Breast epithelium (tissue), 4 donors: ENCODE measurements around the gene SNX20. TPM values are rescaled to one million over a fixed set of nuclear protein-coding genes. Genes with fewer than 3 reads are reported as not detected.

Experiments
- DNase-seq, 2 donors: peaks; one replicate each; pipeline ENCODE4 v3.0.0-alpha.2; 2019; ENCODE audit warnings: low spot score in 2 of 2
- H3K27ac ChIP-seq, 2 donors: fragments of 200-600 bp; sonication (generic) in 1 of 2; one replicate each; pipeline ENCODE4 v1.5.1; 2016 to 2019; ENCODE audit warnings: mild to moderate bottlenecking in 1 of 2
- H3K27me3 ChIP-seq, 2 donors: fragments of 200-600 bp; sonication (generic) in 1 of 2; one replicate each; pipeline versions ENCODE4 v1.5.1 to v1.6.0; 2017 to 2019; ENCODE audit warnings: control low read depth in 1 of 2, mild to moderate bottlenecking in 1 of 2
- H3K36me3 ChIP-seq: fragments of 200-600 bp; one replicate; pipeline ENCODE4 v1.5.1; 2019
- H3K4me1 ChIP-seq, 2 donors: fragments of 200-600 bp; sonication (generic); one replicate each; pipeline ENCODE4 v1.5.1; 2016 to 2019; ENCODE audit warnings: control low read depth in 1 of 2
- H3K4me3 ChIP-seq, 3 donors: fragments of 200-600 bp; sonication (generic); 1 replicate in 2 of 3; 2 replicates in 1 of 3; pipeline ENCODE4 v1.5.1; 2016 to 2019; ENCODE audit warnings: mild to moderate bottlenecking in 3 of 3, moderate library complexity in 2 of 3
- H3K9me3 ChIP-seq, 2 donors: fragments of 200-600 bp; sonication (generic) in 1 of 2; one replicate each; pipeline ENCODE4 v1.5.1; 2016 to 2019; ENCODE audit warnings: control low read depth in 1 of 2
- POLR2A ChIP-seq: fragments of 450-650 bp; IDR thresholded peaks from one replicate; pipeline ENCODE4 v1.6.1; 2016; ENCODE audit warnings: antibody characterized with exemption, mild to moderate bottlenecking, moderate library complexity
- POLR2AphosphoS5 ChIP-seq, 3 donors: sonication (generic); formaldehyde crosslinking; IDR thresholded peaks; one replicate each; pipeline ENCODE4 v1.6.1; 2017; ENCODE audit warnings: antibody characterized with exemption in 3 of 3
- intact Hi-C: fragments of 100-400 bp; cut with DNase I; formaldehyde crosslinking; loops from one replicate; pipeline ENCODE4 v1.15.1; 2023; ENCODE audit warnings: low total_unique reads
- total RNA-seq, 3 donors: library from RNA; depleted of rRNA; stranded (reverse); fragments of >200 nt; gene quantifications; one replicate each; pipeline ENCODE4 v1.1.0, GENCODE V29; 2016
- TF ChIP-seq, protein P1 (sequence below), 3 donors: fragments of 450-650 bp; IDR thresholded peaks; one replicate each; pipeline ENCODE4 v1.5.1; 2016 to 2017; ENCODE audit warnings: antibody characterized with exemption in 3 of 3, mild to moderate bottlenecking in 3 of 3, moderate library complexity in 3 of 3

SNX20 gene
- total RNA-seq, 3 donors from 2014 or later, result 1.3 to 2.9 (median 2.7) TPM

DNA sequence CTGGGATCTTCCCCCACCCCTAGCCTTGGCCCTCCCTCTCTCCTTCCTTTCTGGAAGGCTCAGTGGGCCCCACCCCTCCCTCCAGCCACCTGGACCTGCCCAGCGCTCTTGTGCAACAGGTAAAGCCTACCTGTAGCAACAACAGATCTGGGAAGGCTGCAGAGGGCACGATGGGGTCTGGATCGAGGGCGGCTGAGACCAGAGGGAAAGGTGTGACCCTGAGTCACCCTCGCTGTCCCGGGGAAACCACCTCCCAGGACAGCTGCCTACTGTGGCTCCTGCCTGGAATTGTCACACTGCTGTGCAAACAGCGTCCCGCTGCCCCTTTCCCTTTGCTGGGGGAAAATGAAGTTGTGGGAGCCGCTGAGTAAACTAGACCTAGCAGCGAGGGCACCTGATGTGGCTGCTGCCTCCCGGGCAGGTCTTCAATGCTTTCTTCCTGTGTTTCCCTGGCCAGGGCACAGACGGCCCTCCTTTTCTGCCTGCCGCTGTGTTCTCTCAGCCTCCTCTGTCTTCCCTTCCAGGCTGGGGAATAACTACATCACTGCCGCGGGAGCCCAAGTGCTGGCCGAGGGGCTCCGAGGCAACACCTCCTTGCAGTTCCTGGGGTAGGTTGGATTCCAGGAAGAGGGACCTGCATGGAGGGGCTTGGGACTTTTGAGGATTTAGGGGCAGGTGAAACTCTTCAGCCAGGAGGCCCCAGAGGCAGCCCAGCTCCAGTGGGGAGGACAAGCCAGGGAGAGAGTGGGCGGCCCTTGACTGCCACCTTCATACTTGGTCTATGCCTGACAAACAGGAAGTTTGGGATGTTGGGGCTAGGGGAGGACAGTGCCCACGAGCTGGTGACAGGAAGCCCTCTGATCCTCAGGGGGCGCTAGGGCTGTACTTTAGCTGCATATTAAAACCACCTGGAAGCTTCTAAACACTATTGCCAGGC, 38.6 kb upstream of the SNX20 start:
- H3K9me3 ChIP-seq, result no peaks in the 10 kb centered on the region
- H3K27me3 ChIP-seq, result no peaks in the 10 kb centered on the region
- H3K4me3 ChIP-seq, result peak overlapping the region in 2 of 3 donors; percentile 6 to 23
- no peaks in the 10 kb centered on the region for H3K4me1 ChIP-seq
- no peak for TF ChIP-seq POLR2A
- no peak for TF ChIP-seq POLR2AphosphoS5 (IDR thresholded peaks at IDR 0.05)
- TF ChIP-seq, protein P1, sequence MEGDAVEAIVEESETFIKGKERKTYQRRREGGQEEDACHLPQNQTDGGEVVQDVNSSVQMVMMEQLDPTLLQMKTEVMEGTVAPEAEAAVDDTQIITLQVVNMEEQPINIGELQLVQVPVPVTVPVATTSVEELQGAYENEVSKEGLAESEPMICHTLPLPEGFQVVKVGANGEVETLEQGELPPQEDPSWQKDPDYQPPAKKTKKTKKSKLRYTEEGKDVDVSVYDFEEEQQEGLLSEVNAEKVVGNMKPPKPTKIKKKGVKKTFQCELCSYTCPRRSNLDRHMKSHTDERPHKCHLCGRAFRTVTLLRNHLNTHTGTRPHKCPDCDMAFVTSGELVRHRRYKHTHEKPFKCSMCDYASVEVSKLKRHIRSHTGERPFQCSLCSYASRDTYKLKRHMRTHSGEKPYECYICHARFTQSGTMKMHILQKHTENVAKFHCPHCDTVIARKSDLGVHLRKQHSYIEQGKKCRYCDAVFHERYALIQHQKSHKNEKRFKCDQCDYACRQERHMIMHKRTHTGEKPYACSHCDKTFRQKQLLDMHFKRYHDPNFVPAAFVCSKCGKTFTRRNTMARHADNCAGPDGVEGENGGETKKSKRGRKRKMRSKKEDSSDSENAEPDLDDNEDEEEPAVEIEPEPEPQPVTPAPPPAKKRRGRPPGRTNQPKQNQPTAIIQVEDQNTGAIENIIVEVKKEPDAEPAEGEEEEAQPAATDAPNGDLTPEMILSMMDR (IDR thresholded peaks at IDR 0.05), result no peak
- peak in 1 of 2 donors; percentile 37 for DNase-seq
- intact Hi-C loops, result no loop called here
- H3K27ac ChIP-seq, result peak overlapping the region; percentile 81 to 83
- H3K36me3 ChIP-seq, result no peaks in the 10 kb centered on the region

DNA sequence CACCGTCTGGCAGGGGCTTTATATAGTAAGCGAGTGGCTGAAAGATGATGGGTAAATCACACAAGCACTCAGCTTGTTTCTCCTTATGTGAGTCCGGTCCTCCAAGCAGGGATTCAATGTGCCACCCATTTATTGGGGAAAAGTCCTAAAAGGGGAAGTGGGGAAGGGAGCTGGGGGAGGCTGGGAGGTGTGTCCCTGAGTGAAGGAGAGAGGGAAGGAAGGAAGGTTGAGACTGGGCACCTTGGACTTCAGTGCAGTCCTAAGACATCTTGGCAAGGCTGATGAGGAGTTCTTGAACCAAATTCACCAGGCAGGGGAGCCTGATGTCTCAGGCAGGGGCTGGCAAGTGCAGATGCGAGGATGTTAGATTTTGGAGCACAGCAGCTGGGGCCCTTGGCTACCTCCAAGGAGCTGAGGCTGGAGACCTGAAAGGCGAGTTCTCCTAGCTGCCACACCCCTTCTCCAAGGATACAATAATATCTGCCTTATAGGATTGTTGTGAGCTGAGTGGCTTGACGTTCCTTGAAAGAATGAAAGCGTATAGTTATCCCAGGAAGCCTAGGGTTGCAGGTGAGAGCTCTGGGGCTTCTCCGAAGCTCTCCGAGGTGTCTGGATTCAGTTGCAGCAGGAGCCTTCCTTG, 37.8 kb upstream of the SNX20 start:
- H3K27ac ChIP-seq, result peak overlapping the region; percentile 81 to 83
- H3K27me3 ChIP-seq, result no peaks in the 10 kb centered on the region
- no peaks in the 10 kb centered on the region for H3K36me3 ChIP-seq
- TF ChIP-seq POLR2AphosphoS5 (IDR thresholded peaks at IDR 0.05), result no peak
- no peak for TF ChIP-seq POLR2A
- TF ChIP-seq, protein P1 (IDR thresholded peaks at IDR 0.05), result no peak
- intact Hi-C loops, result no loop called here
- H3K9me3 ChIP-seq, result no peaks in the 10 kb centered on the region
- H3K4me3 ChIP-seq, result peak overlapping the region in 2 of 3 donors; percentile 6 to 23
- no peak for DNase-seq
- H3K4me1 ChIP-seq, result no peaks in the 10 kb centered on the region

- no peak for TF ChIP-seq POLR2AphosphoS5 (IDR thresholded peaks at IDR 0.05)
- no peak for TF ChIP-seq POLR2A
- TF ChIP-seq, protein P1 (IDR thresholded peaks at IDR 0.05), result no peak
- Histone ChIP-seq H3K4me3 (peak overlapping the region in 1 of 3 donors; percentile 19), H3K27me3 (no peaks in the 10 kb centered on the region), H3K27ac (peak overlapping the region; percentile 81 to 83), H3K4me1 (no peaks in the 10 kb centered on the region), H3K9me3 (no peaks in the 10 kb centered on the region), H3K36me3 (no peaks in the 10 kb centered on the region)
- intact Hi-C loops, result no loop called here
- no peak for DNase-seq
Measured at GRCh38 chr16:50718061-50718760, 37.1 kb upstream of the SNX20 start.

DNA sequence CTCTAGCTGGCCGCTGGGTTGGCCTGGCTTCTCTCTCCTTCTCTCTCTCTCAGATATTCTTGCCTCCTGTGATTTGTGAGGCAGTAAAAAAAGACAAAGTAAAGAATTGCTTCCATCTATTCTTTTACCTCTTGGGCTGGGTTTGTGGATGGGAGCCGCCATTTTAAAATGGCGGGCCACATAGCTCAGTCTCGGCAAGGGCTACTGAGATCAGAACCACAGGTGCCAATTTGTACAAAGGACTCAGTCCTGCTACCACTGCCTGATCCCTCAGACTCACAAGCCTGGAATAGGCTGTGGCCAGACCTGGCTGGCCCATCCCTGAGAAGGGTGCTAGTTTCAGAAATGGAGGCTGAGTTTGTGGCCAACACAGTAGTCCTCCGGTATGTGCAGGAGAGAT, 36.4 kb upstream of the SNX20 start:
- no peak overlapping the region for H3K4me3 ChIP-seq
- H3K4me1 ChIP-seq, result no peaks in the 10 kb centered on the region
- intact Hi-C loops, result no loop called here
- no peak overlapping the region for H3K27ac ChIP-seq
- H3K9me3 ChIP-seq, result no peaks in the 10 kb centered on the region
- no peak for TF ChIP-seq POLR2AphosphoS5 (IDR thresholded peaks at IDR 0.05)
- TF ChIP-seq POLR2A, result no peak
- TF ChIP-seq, protein P1 (IDR thresholded peaks at IDR 0.05), result no peak
- no peaks in the 10 kb centered on the region for H3K27me3 ChIP-seq
- H3K36me3 ChIP-seq, result no peaks in the 10 kb centered on the region
- DNase-seq, result no peak
